A549 (cell line): ENCODE data around the gene RUFY2. TPM values are rescaled to one million over a fixed set of nuclear protein-coding genes. Genes with fewer than 3 reads are reported as not detected.

Experiments
- ATAC-seq, 2 experiments: fragments of 200-7000 bp in 1 of 2; fragments of >200 bp in 1 of 2; cut with Nextera tagmentation in 1 of 2; cut with Tn5 transposase in 1 of 2; 3 replicates each; pipeline versions ENCODE4 v1.8.0 to v1.9.1; 2018 to 2020; ENCODE audit warnings: mild to moderate bottlenecking in 1 of 2, moderate library complexity in 1 of 2
- CTCF ChIA-PET: fragments of 300-600 bp; sonication (Branson Sonifier 250); formaldehyde crosslinking; extraction: SDS; loops from one replicate; lab custom pipeline; 2021; ENCODE audit warnings: antibody characterized with exemption, inconsistent platforms; lab: Yijun Ruan, JAX
- POLR2A ChIA-PET: fragments of 350-600 bp; formaldehyde crosslinking; extraction: SDS; loops from one replicate; lab custom pipeline; 2021; ENCODE audit warnings: antibody characterized with exemption, inconsistent platforms; lab: Yijun Ruan, JAX
- DNase-seq, 2 experiments: peaks; one replicate each; pipeline versions ENCODE4 v3.0.0 to v3.0.0-alpha.2; 2011 to 2016; ENCODE audit warnings: low read depth in 1 of 2, low spot score in 1 of 2
- FAIRE-seq: peaks from 2 replicates; lab custom pipeline; 2011; peaks lifted over from hg19 to GRCh38; lab: Jason Lieb, UNC
- H3K27ac ChIP-seq, 2 experiments: fragments of >200 bp; sonication (Bioruptor Twin); formaldehyde crosslinking; 3 replicates each; pipeline ENCODE4 v1.5.1; 2016 to 2017
- H3K4me1 ChIP-seq: fragments of >200 bp; sonication (Bioruptor Twin); formaldehyde crosslinking; 3 replicates; pipeline ENCODE4 v1.6.1; 2016
- H3K4me2 ChIP-seq: fragments of >200 bp; sonication (Bioruptor Twin); formaldehyde crosslinking; 3 replicates; pipeline ENCODE4 v1.6.1; 2016
- H3K4me3 ChIP-seq: fragments of >200 bp; sonication (Bioruptor Twin); formaldehyde crosslinking; 3 replicates; pipeline ENCODE4 v1.5.1; 2016
- H3K9me3 ChIP-seq: fragments of >200 bp; sonication (Bioruptor Twin); formaldehyde crosslinking; 3 replicates; pipeline ENCODE4 v1.6.1; 2016
- BHLHE40 ChIP-seq: IDR thresholded peaks from 2 replicates; pipeline ENCODE4 v1.6.1; 2012; ENCODE audit warnings: low read depth, low read length, inconsistent platforms
- CBX2 ChIP-seq: fragments of 200-600 bp; sonication (generic); IDR thresholded peaks from 2 replicates; pipeline ENCODE4 v1.6.1; 2016; ENCODE audit warnings: low read depth, mild to moderate bottlenecking, borderline replicate concordance
- CEBPB ChIP-seq, 2 experiments: fragments of >200 bp in 1 of 2; sonication (Bioruptor Twin) in 1 of 2; formaldehyde crosslinking in 1 of 2; IDR thresholded peaks; 2 replicates each; pipeline ENCODE4 v1.6.1; 2012 to 2016
- CHD4 ChIP-seq: fragments of 200-600 bp; sonication (generic); IDR thresholded peaks from 2 replicates; pipeline ENCODE4 v1.6.1; 2016; ENCODE audit warnings: antibody characterized with exemption, mild to moderate bottlenecking, borderline replicate concordance
- EHMT2 ChIP-seq: fragments of 200-600 bp; sonication (generic); IDR thresholded peaks from 2 replicates; pipeline ENCODE4 v1.6.1; 2016; ENCODE audit warnings: antibody characterized with exemption, low read depth, mild to moderate bottlenecking, moderate library complexity
- GATA3 ChIP-seq: IDR thresholded peaks from 2 replicates; pipeline ENCODE4 v1.6.1; 2012; ENCODE audit warnings: borderline replicate concordance
- HDAC2 ChIP-seq: fragments of 200-600 bp; sonication (generic); IDR thresholded peaks from 2 replicates; pipeline ENCODE4 v1.6.1; 2016
- HOXA7 ChIP-seq: fragments of 250-450 bp; sonication (Bioruptor Pico); IDR thresholded peaks from 2 replicates; pipeline ENCODE4 v1.5.0; 2020; ENCODE audit warnings: mild to moderate bottlenecking, moderate library complexity
- MYC ChIP-seq: IDR thresholded peaks from 2 replicates; pipeline ENCODE4 v1.6.1; 2012; ENCODE audit warnings: mild to moderate bottlenecking, inconsistent platforms, low read length, improper control_type of control experiment, borderline replicate concordance
- NPAS2 ChIP-seq: fragments of 250-450 bp; sonication (Bioruptor Pico); IDR thresholded peaks from 2 replicates; pipeline ENCODE4 v1.8.0; 2022; ENCODE audit warnings: mild to moderate bottlenecking, moderate library complexity, borderline replicate concordance
- NR3C1 ChIP-seq: fragments of >200 bp; sonication (Bioruptor Twin); formaldehyde crosslinking; IDR thresholded peaks from 3 replicates; pipeline ENCODE4 v1.6.1; 2017
- POLR2AphosphoS2 ChIP-seq: conservative IDR thresholded peaks from 2 replicates; pipeline ENCODE4 v1.6.1; 2012; ENCODE audit warnings: low read length, improper control_type of control experiment, inconsistent platforms
- RAD21 ChIP-seq, 2 experiments: fragments of >200 bp in 1 of 2; sonication (Bioruptor Twin) in 1 of 2; formaldehyde crosslinking in 1 of 2; IDR thresholded peaks in 1 of 2; conservative IDR thresholded peaks in 1 of 2; 2 replicates in 1 of 2; 3 replicates in 1 of 2; pipeline ENCODE4 v1.6.1; 2012 to 2018; ENCODE audit warnings: inconsistent platforms in 1 of 2
- RARB ChIP-seq: fragments of 250-450 bp; sonication (Bioruptor Pico); IDR thresholded peaks from 2 replicates; pipeline ENCODE4 v1.8.0; 2021; ENCODE audit warnings: mild to moderate bottlenecking, moderate library complexity
- RFX5 ChIP-seq: fragments of 450-650 bp; IDR thresholded peaks from 2 replicates; pipeline ENCODE4 v1.7.1; 2014; ENCODE audit warnings: antibody characterized with exemption, mild to moderate bottlenecking, moderate library complexity
- SREBF2 ChIP-seq: fragments of 450-650 bp; IDR thresholded peaks from 2 replicates; pipeline ENCODE4 v1.6.1; 2014; ENCODE audit warnings: mild to moderate bottlenecking, moderate library complexity
- TFCP2L1 ChIP-seq: fragments of 250-450 bp; sonication (Bioruptor Pico); IDR thresholded peaks from 2 replicates; pipeline ENCODE4 v1.5.0; 2021; ENCODE audit warnings: mild to moderate bottlenecking
- TP53 ChIP-seq: fragments of 250-450 bp; sonication (Bioruptor Pico); IDR thresholded peaks from 2 replicates; pipeline ENCODE4 v1.5.0; 2021; ENCODE audit warnings: mild to moderate bottlenecking, moderate library complexity
- ZC3H11A ChIP-seq: fragments of 450-650 bp; IDR thresholded peaks from 2 replicates; pipeline ENCODE4 v1.6.1; 2014; ENCODE audit warnings: antibody characterized with exemption, mild to moderate bottlenecking
- ZNF302 ChIP-seq: fragments of 250-450 bp; sonication (Bioruptor Pico); IDR thresholded peaks from 2 replicates; pipeline ENCODE4 v1.9.0; 2021; ENCODE audit warnings: inconsistent platforms, mild to moderate bottlenecking, moderate library complexity
- ZSCAN20 ChIP-seq: fragments of 250-450 bp; sonication (Bioruptor Pico); IDR thresholded peaks from 2 replicates; pipeline ENCODE4 v1.8.0; 2022; ENCODE audit warnings: mild to moderate bottlenecking, moderate library complexity
- WGBS: methylation state at CpG from one replicate; pipeline ENCODE4 v1.1.6; 2017; ENCODE audit errors: missing lambda C conversion rate; 5-methylcytosine and 5-hydroxymethylcytosine counted together
- polyA plus RNA-seq, 4 experiments: library from polyadenylated mRNA; depleted of rRNA in 3 of 4; stranded (reverse); fragments of >200 nt; fragmentation: RNase III in 1 of 4; extraction: RNeasy Plus Mini Kit Qiagen cat#74134 plus additional on column Dnase treatment in 1 of 4; gene quantifications; 2 replicates in 3 of 4; 3 replicates in 1 of 4; pipeline ENCODE4 v1.2.3, GENCODE V29; 2011 to 2017
- TF ChIP-seq, protein P1 (sequence below): fragments of >200 bp; sonication (Bioruptor Twin); formaldehyde crosslinking; IDR thresholded peaks from 3 replicates; pipeline ENCODE4 v1.6.1; 2016
- TF ChIP-seq, protein P2 (sequence below): fragments of >200 bp; sonication (Bioruptor Twin); formaldehyde crosslinking; IDR thresholded peaks from 2 replicates; pipeline ENCODE4 v1.6.1; 2016
- TF ChIP-seq, protein P3 (sequence below): fragments of 200-600 bp; sonication (generic); IDR thresholded peaks from 2 replicates; pipeline ENCODE4 v1.6.1; 2016; ENCODE audit warnings: antibody characterized with exemption, mild to moderate bottlenecking, moderate library complexity
- TF ChIP-seq, protein P4 (sequence below): IDR thresholded peaks from 2 replicates; pipeline ENCODE4 v1.6.1; 2012; ENCODE audit warnings: low read depth, borderline replicate concordance

The RUFY2 gene
- polyA plus RNA-seq, 2 of the 4 experiments (the other 2 are of a cell fraction) = 7.9 to 20.3 TPM

DNA sequence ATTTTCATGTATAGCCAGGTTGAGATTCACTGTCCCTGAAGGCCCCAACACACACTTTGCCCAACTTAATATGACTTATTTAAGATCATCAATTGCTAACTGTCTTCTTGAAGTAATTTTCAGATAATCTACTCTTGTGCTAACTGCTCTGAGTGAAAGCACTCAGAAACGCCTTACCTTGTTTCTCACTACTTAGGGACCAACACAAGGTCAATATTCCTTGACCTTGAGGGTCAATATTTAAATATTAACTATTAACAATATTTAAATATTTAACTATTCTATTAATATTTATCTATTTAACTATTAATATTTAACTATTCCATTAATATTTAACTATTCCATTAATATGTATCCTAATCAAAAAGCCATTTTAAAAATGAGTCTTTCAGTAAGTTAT, 101.2 kb downstream of the RUFY2 start:
- FAIRE-seq = no peak
- no peaks in the 10 kb centered on the region for H3K9me3 ChIP-seq

DNA sequence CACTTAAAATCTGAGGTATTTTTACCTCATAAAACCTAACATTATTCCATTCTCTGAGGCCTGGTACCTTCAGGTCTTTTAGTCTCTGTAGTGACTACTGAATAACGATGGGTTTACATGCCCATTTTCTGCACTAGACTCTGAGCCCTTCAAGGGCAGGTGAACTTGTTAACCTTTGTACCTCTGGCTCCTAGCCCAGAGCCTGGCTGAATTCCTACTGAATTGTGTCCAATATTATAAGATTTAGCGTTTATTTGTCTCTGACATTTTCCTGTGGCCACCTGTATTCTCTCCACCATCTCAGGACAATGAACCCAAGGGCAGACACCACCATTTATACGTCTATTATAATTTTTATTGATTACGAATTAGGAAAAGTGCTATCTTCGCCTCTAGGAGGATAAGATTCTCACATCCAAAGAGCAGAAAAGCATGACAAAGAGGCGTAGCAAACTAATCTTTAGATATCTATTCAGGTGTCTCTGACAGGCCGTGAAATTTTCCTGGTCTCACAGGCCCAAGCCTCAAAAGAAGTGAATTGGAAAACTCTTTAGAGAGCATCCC, 103.1 kb downstream of the RUFY2 start:
- CTCF ChIA-PET = interaction anchor here (0.7 to 5.1 kb wide), 8 partner anchors 9 to 449 kb away, joined by 3 to 72 read pairs (median 6); partner anchors contain the start of gene RUFY2
- WGBS = 48% methylated on average over 7 of the region's 7 CpGs
- ATAC-seq (no peak), FAIRE-seq (no peak), DNase-seq (no peak)
- no peaks in the 10 kb centered on the region for H3K9me3 ChIP-seq
- H3K4me3 ChIP-seq = no peak overlapping the region
- no peak for TF ChIP-seq NR3C1
- TF ChIP-seq ZC3H11A = no peak
- no peak for TF ChIP-seq ZNF302 (CRISPR knock-in tag)
- no peak for TF ChIP-seq CEBPB (IDR thresholded peaks at IDR 0.05)
- TF ChIP-seq RFX5 = no peak
- no peak for TF ChIP-seq CHD4
- no peak for TF ChIP-seq CBX2
- TF ChIP-seq, protein P1, sequence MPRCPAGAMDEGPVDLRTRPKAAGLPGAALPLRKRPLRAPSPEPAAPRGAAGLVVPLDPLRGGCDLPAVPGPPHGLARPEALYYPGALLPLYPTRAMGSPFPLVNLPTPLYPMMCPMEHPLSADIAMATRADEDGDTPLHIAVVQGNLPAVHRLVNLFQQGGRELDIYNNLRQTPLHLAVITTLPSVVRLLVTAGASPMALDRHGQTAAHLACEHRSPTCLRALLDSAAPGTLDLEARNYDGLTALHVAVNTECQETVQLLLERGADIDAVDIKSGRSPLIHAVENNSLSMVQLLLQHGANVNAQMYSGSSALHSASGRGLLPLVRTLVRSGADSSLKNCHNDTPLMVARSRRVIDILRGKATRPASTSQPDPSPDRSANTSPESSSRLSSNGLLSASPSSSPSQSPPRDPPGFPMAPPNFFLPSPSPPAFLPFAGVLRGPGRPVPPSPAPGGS = no peak
- no peak for TF ChIP-seq RAD21 (conservative IDR thresholded peaks at IDR 0.05 in 1 of 2, IDR thresholded peaks at IDR 0.05 in 1 of 2)
- TF ChIP-seq RARB = no peak
- TF ChIP-seq NPAS2 (CRISPR knock-in tag) = no peak
- no peak for TF ChIP-seq GATA3
- no peak for TF ChIP-seq HDAC2
- TF ChIP-seq, protein P2, sequence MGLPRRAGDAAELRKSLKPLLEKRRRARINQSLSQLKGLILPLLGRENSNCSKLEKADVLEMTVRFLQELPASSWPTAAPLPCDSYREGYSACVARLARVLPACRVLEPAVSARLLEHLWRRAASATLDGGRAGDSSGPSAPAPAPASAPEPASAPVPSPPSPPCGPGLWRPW = no peak
- TF ChIP-seq HOXA7 = no peak
- no peak for TF ChIP-seq POLR2AphosphoS2
- TF ChIP-seq, protein P3, sequence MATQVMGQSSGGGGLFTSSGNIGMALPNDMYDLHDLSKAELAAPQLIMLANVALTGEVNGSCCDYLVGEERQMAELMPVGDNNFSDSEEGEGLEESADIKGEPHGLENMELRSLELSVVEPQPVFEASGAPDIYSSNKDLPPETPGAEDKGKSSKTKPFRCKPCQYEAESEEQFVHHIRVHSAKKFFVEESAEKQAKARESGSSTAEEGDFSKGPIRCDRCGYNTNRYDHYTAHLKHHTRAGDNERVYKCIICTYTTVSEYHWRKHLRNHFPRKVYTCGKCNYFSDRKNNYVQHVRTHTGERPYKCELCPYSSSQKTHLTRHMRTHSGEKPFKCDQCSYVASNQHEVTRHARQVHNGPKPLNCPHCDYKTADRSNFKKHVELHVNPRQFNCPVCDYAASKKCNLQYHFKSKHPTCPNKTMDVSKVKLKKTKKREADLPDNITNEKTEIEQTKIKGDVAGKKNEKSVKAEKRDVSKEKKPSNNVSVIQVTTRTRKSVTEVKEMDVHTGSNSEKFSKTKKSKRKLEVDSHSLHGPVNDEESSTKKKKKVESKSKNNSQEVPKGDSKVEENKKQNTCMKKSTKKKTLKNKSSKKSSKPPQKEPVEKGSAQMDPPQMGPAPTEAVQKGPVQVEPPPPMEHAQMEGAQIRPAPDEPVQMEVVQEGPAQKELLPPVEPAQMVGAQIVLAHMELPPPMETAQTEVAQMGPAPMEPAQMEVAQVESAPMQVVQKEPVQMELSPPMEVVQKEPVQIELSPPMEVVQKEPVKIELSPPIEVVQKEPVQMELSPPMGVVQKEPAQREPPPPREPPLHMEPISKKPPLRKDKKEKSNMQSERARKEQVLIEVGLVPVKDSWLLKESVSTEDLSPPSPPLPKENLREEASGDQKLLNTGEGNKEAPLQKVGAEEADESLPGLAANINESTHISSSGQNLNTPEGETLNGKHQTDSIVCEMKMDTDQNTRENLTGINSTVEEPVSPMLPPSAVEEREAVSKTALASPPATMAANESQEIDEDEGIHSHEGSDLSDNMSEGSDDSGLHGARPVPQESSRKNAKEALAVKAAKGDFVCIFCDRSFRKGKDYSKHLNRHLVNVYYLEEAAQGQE = no peak
- TF ChIP-seq, protein P4, sequence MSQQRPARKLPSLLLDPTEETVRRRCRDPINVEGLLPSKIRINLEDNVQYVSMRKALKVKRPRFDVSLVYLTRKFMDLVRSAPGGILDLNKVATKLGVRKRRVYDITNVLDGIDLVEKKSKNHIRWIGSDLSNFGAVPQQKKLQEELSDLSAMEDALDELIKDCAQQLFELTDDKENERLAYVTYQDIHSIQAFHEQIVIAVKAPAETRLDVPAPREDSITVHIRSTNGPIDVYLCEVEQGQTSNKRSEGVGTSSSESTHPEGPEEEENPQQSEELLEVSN = no peak
- H3K27ac ChIP-seq = no peak overlapping the region
- peak overlapping the region; percentile 44; the same call in 2 of the 3 replicates for H3K4me2 ChIP-seq
- peaks cover 40% of the 10 kb centered on the region for H3K4me1 ChIP-seq
- POLR2A ChIA-PET = no interaction called here

More for the DNA sequence above, 101.2 kb downstream of the RUFY2 start:
- peaks cover 41% of the 10 kb centered on the region for H3K4me1 ChIP-seq
- peak overlapping the region; percentile 76 for H3K4me2 ChIP-seq
- TF ChIP-seq SREBF2 (no peak), ZSCAN20 (CRISPR knock-in tag) (no peak), BHLHE40 (no peak), TP53 (CRISPR knock-in tag) (no peak), RFX5 (no peak), NR3C1 (no peak), MYC (no peak), EHMT2 (no peak), TFCP2L1 (no peak)
- H3K4me3 ChIP-seq = no peak overlapping the region
- ATAC-seq (no peak), DNase-seq (no peak)
- ChIA-PET POLR2A (no interaction called here), CTCF (interaction anchor here (0.6 to 1.6 kb wide), 3 partner anchors 24 to 150 kb away, joined by 3 to 4 read pairs (median 4); no protein-coding TSS in a partner anchor)
- H3K27ac ChIP-seq = no peak overlapping the region
- 0% methylated on average over 1 of the region's 1 CpG for WGBS
